GM13977 (cell line): Measurements from ENCODE around the gene PREX1.
"Not testable (repeated sequence)": the region's sequence is repeated elsewhere in the genome, so short reads cannot be mapped to it uniquely, and the experiment has no call there.

Experiments used
- DNase-seq: peaks from one replicate; pipeline ENCODE4 v3.0.0; 2012; ENCODE audit warnings: low spot score
- in situ Hi-C: fragments of 300-500 bp; cut with MboI; formaldehyde crosslinking; loops from one replicate; pipeline ENCODE4 v1.12.0; 2022; ENCODE audit warnings: low sequenced_read_pairs, low pct_unique_long_range_greater_than_20kb, mixed read lengths, inconsistent platforms; ENCODE audit not compliant: unreplicated experiment
- TF ChIP-seq, protein P1 (sequence below): IDR thresholded peaks from 2 replicates; pipeline ENCODE4 v1.5.1; 2012; ENCODE audit warnings: mild to moderate bottlenecking, control low read depth; ENCODE audit not compliant: insufficient read depth; ENCODE audit errors: extremely low read depth, missing control alignments

Gene PREX1

DNA sequence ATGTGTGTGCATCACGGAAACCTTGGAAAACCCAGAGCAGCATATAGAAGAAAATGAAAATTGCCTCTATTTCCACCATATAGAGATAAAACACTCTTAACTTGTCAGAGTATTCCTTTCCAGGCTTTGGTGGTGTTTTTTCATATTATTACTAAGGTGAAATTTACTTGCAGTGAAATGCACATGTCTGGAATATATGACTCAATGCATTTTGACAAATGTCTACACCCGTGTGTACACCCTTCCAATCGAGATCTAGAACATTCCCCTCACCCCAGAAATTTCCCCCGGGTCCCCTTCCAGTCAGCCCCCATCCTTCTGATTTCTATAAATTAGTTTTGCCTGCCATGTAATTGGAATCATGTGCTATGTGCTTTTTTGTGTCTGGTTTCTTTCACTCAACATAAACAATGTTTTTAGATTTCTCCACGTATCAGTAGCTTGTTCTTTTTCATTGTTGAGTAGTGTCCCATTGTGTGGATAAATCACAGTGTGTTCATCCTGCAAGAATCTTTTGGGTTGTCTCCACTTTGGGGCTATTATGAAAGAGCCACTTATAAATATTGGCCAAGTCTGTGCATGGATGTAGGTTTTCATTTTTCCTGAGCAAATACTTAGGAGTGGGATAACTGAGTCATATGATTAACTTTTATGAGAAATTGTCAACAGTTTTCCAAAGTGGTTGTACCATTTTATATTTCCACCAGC is 19.9 kb upstream of the PREX1 start:
- DNase-seq: no peak
- in situ Hi-C loops: no loop called here
- TF ChIP-seq, protein P1, sequence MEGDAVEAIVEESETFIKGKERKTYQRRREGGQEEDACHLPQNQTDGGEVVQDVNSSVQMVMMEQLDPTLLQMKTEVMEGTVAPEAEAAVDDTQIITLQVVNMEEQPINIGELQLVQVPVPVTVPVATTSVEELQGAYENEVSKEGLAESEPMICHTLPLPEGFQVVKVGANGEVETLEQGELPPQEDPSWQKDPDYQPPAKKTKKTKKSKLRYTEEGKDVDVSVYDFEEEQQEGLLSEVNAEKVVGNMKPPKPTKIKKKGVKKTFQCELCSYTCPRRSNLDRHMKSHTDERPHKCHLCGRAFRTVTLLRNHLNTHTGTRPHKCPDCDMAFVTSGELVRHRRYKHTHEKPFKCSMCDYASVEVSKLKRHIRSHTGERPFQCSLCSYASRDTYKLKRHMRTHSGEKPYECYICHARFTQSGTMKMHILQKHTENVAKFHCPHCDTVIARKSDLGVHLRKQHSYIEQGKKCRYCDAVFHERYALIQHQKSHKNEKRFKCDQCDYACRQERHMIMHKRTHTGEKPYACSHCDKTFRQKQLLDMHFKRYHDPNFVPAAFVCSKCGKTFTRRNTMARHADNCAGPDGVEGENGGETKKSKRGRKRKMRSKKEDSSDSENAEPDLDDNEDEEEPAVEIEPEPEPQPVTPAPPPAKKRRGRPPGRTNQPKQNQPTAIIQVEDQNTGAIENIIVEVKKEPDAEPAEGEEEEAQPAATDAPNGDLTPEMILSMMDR: no peak

DNA sequence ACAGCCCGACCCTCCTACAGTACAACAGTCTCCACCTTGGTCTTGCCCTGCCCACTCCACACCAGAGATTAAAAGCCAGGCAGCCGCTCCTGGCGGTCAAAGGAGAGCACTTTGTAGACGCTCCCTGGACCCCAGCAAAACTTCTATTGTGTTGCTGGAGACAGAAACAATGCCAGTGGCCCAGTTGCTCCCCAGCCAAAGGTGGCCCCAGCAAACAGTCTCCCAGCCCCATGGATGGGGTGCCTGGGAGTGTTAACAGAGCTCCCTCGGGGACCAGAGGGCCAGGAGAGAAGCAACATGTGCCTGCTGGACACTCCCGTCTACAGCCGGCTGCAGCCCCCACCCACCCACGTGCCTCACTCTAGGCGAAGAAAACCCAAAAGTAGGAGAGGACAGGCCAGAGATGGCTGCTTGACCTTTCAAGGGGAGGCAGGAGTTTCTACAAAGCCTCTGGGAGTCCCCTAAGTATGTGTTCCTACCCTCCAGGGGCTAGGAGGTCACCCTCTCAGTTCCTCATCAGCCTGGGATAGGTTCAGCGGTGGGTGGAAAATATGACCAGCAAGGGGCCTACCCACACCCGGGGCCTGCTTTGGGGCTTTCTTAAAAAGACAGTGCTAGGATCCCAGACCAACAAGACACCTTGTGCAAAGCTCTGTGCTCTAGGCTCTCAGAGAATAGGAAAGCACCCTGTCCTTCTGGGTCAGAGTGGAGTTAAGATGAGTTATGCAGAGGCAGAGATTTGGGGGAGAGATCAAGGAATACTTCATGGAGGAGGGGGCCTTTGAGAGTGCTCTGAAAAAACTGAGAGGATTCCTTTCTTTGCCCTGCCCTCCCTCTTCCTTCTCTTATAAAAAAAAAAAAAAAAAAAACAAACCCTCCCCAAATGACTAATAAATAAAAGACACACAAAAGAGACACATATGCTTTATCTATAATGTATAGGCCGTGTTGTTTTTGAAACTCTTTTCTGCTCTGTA is 19.0 kb upstream of the PREX1 start:
- DNase-seq: peak; percentile 80

DNA sequence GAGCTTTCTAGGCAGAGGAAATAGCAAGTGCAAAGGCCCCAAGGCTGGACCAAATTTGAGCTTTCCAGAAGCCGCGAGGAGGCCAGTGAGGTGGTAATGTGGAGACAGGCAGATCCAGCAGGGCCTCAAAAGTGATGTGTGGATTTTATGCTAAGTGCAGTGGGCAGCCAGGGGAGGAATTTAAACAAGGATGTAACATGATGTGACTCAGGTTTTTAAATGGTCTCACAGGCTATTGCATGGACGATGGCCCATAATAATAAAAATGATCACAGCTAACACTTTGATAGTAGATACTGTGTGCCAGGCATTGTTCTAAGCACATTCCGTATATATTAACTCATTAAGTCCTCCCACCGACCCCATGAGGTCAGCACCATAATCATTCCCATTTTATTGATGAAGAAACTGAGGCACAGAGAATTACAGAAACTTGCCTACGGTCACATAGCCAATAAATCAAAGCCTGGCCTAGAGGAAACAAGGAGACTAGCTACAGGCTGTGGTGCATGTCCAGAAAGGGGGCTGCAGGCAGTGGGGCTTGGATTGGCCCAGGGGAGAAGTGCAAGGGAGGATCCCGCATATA is 18.0 kb upstream of the PREX1 start:
- TF ChIP-seq, protein P1: no peak
- DNase-seq: no peak
- in situ Hi-C loops: no loop called here

More for the DNA sequence above, 19.0 kb upstream of the PREX1 start:
- in situ Hi-C loops: no loop called here
- TF ChIP-seq, protein P1: no peak

DNA sequence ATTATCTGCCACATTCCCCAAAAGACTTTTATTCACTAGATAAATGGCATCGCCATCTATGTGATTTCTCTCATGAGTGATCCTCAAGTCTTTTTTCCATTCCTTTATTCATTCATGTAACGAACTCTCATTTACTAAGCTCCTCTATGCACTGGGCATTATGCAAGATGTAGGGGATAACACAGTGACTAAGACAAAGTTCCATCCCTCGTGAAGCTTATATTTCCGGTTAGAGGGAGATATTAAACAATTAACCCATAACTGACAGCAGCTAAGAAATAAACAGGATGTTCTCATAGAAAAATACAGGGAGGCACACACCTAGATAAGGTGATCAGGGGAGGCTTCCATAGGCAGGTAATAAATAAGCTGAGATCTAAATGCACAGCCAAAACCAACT is 17.2 kb upstream of the PREX1 start:
- TF ChIP-seq, protein P1: no peak
- in situ Hi-C loops: no loop called here
- no peak for DNase-seq

DNA sequence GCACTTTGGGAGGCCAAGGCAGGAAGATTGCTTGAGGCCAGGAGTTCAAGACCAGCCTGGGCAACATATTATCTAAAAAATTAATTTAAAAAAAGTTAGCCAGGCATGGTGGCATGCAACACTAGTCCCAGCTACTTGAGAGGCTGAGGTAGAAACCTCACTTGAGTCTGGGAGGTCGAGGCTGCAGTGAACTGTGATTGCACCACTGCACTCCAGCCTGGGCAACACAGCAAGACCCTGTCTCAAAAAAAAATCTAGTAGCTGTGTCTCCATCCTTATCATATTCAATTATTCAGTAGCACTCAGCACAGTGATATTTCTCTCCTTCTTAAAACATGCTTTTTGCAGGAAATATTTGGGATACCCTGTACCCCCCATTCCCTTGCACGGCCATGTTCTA is 16.1 kb upstream of the PREX1 start:
- DNase-seq, in situ Hi-C loops: not testable (repeated sequence)

DNA sequence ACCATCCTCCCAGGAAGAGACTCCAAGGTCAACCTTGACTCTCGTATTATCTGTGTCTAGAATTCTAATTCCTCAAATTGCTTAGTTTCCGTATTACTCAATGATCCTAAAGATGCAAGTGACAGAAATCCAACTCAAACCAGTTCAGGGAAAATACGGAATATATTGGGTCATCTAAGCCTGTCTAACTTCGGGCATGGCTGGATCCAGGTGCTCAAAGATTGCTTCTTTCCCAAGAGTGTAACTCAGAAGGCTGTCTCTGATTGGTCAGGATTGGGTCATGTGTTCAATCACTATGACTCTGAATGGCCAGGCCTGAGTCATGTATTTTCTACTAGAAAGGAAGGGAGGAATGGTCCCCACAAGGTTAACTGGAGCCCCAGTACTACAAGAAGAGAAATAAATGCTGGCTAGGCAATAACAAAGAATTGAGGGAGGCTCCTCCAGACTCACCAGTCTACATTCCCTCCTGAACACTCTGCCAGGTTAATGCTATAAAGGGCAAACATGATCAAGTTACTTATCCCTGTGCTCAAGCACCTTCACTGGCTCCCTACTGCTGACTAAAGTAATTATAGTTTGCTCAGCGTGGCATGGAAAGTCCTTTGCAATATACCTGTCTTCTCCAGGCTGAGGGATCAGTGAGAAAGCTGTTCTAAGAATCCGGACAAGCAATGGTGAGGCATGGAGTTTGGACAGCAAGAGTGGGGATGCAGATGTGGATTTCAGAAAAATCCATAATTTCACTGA is 15.4 kb upstream of the PREX1 start:
- TF ChIP-seq, protein P1: no peak

More for the DNA sequence above, 15.4 kb upstream of the PREX1 start:
- in situ Hi-C loops: no loop called here
- no peak for DNase-seq
